HG03045 (cell line): ENCODE results near the gene RFX2.

ENCODE experiments used
- ATAC-seq: cut with Tn5 transposase; IDR thresholded peaks from one replicate; pipeline ENCODE4 v1.9.1; 2021; ENCODE audit warnings: mild to moderate bottlenecking, moderate library complexity; ENCODE audit not compliant: unreplicated experiment

Gene RFX2

DNA sequence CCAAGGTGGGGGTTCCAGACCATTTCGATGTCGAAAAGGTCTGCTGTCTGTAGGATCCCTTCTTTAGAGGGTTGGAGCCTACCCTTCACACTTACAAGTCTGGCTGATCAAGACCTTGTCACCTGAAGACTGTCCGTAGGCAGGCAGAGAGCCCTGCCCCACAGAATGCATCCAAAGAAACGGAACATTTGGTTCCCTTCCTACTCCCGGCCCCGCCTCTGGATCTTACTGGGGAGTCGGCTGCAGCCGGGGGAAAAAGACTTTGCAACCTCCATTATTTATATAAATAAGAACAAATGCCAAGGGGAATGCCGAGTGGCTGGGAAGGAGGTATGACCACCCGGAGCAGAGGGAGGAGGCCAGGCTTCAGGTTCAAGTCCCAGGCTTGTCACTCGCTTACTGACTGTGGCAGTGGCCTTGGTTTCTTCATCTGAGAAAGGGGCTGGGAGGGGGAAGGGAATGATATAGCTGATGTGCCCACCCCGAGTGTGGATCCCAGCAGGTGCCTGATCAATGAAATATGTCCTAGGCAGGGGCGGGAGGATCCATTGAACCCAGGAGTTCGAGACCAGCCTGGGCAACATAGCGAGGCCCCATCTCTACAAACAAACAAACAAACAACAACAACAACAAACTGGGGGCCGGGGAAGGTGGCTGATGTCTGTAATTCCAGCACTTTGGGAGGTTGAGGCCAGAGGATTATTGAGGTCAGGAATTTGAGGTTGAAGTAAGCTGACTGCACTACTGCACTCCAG is 48.7 kb downstream of the RFX2 start:
- ATAC-seq, result no peak

DNA sequence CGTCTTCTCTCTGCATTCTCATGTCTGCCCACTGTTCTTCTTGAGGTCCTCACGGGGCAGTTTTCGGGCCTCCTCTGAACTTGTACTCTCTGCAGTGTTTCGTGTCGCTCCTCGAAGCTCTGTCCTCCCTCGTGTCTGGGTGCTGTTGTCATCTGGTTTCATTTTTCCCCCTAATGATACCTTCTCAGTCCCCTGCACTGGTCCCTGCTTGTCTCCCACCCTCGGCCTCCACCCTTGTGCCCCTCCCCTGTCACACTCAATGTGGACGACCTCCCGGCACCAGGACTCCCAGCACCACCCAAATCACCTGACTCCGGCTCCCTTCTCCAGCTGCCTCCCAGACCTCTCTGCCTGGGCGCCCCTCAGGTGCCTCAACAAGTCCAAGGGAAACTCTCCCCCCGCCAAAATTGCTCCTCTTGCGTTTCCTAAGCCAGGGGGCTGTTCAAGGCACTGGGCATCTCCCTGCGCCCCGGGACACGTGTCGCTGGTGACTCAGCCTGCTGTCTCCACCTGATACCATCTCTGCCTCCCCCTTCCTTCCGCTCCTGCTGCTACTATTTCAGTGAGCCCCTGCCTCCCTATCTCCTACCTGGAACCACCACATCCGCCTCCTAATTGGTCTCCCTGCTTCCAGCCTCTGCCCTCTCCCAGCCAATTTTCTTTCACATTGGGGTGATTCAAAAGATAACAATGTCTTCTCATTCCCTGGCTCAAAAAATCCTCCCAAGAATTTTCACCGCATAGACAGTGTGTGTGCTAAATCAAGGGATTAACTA is 49.5 kb downstream of the RFX2 start:
- ATAC-seq, result no peak

DNA sequence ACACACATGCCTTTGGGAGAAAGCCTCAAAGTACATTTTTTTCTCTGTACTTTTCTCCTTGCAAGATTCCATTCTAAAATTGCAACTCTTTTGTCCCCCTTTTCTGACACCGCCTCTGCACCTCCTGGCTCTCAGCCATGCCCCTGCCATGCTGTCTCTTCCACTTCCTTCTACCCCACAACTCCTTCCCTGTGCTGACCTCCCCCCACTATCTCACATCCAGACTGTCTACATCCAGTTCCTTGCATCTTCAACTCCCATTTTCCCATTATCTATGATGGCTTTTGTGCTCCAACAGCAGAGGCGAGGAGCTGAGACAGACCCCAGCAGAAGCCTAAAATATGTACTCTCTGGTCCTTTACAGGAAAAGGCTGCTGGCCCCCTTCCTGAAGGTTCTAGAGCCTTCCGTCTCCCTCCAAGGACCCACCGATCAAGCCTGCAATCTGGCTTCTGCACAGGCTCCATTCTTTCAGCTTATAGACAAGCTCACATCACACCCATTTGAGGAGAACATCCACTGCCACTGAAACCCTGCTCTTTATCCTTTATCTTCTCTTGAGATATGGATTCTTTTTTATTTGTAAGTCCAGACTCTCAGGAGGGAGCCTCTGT is 50.2 kb downstream of the RFX2 start:
- no peak for ATAC-seq

DNA sequence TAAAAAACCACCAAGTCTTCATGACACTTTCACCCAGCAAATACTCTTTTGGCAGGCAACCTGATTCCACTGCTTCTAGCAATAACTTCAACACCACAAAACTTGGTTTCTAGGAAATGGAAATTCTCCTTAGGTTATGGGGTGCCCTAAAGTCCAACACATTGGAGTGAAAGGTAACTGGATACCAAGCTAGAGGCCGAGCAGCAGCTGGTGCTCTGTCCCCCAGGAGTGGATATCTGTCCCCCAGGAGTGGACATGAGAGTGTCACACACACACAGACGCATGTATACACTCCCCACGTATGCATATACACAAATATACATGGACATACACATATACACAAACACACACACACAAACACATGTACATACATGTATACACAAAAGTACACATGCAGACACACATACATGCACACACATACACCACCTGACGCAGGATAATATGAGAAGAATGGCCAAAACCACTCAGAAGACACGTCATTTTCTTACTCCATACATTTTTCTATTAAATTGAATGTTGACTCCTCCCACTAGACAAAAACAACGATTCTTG is 50.8 kb downstream of the RFX2 start:
- no peak for ATAC-seq

DNA sequence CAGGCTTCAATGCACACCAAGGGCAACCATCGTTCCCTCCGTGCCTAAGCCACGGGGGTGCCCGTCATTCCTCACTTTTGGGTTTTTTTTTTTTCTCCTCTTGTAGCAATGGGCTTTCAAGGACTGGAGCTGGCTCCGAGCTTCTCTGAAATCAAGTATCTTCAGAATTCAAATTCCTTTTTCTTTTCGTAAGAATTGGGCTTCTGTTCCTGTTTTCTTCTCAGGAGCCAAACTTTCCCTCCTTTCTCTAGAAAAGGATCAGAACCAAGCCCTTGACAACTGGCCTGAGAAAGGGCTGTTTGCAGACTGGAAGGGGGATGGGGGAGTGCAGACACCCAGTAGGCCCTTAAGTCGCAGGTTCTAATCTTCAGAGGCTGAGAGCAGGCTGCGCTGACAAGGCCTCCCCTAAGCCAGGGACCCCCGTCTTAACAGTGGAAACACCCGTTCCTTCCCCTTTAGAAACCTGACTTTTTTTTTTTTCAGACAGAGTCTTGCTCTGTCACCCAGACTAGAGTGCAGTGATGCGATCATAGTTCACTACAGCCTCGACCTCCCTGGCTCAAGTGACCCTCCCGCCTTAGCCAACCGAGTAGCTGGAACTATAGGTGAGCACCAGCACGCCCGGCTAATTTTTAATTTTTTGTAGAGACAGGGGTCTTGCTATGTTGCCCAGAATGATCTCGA is 51.6 kb downstream of the RFX2 start:
- ATAC-seq, result no peak

DNA sequence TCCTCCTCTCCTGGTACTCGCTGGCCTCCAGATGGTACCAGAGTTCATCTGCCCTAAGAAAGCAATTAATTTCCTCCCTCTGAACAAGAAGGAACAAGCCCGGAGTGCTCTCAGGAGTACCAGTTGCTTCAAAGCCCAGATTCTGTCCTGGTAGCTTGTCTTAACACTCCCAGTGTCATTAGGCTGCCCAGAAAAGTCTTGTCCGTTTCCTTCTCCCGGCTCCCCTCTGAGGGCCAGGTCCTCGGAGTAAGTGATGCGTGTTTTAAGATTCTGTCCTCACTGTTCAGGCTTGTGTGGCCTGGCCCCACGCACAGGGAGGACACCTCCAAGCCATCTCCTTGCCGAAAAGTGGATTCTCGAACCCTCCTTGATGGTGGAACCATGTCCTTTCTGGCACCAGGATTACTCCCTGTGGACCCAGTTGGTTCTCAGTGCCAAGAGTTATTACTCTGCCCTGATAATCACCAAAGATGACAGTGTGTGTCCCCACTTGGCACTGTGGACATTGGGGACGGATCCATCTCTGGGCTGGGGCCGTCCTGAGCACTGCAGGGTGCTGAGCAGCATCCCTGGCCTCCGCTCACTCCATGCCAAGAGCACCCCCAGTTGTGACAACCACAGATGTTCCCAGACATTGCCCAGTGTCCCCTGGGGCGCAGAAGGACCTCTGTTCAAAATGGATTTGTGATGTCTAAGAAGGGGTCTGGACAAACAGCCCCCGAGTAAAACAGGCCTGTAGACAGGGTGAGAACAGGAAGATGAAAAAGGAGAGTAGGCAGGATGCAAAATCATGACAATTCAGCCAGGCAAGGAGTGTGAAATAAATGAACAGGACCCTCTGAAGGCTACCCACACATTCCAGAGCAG is 52.4 kb downstream of the RFX2 start:
- ATAC-seq, result no peak

DNA sequence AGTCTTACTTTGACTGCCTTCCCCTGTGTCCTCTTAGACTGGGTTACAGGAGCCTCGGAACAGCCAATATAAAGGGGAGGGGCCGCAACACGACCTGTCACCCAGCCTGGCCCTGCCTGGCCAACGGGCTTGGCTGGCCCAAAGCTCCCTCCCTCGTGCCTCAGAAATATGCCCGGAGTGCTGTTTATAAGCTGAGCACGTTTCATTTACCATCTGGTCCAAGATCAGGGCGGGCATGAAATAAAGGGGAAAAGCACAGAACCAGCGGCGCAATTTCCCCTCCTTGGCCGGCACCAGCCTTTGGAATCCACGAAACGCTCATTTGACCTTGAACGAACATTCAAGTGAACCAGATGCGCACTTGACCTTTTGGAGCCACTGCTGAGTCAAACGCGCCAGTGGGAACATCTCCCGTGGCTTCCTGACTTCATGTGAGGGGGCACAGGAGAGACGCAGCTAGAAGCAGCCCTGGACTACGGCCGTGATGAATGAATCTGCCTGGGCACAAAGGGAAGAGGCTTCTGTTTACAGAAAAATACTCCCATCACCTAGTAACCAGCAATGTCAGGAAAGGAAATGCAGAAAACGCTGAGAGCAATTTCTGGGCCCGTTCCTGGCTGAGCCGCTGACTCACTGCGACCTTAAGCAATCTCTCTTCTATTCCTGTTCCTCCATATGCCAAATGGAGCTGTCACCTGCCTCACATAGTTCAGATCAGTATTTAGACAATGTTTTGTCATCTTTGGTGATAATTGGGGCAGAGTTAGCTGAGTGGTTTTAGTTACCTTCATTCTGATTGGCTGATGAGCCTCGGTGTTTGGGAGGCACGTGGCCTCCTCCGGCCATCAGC is 53.3 kb downstream of the RFX2 start:
- no peak for ATAC-seq

DNA sequence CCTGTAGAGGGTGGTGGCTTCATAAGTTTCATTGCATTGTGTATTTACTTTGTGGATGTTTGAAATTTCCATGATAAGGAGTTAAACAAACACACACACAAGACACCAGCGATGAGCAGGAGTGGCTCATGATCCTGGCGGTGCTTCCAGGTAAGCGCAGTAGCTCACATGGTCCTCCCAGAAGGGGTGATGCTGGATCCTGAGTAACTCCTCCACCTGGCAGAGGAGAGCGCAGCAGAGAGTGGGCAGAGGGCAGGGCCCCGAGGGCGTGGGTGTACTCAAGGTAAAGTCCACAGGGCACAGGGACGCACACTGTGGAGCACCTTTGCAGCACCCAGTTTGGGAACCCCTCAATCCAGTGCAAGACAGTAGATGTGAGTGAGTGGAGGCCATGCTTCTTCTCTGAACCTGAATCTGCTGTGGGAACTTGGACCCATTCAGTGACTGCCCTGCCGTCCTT is 54.0 kb downstream of the RFX2 start:
- no peak for ATAC-seq

DNA sequence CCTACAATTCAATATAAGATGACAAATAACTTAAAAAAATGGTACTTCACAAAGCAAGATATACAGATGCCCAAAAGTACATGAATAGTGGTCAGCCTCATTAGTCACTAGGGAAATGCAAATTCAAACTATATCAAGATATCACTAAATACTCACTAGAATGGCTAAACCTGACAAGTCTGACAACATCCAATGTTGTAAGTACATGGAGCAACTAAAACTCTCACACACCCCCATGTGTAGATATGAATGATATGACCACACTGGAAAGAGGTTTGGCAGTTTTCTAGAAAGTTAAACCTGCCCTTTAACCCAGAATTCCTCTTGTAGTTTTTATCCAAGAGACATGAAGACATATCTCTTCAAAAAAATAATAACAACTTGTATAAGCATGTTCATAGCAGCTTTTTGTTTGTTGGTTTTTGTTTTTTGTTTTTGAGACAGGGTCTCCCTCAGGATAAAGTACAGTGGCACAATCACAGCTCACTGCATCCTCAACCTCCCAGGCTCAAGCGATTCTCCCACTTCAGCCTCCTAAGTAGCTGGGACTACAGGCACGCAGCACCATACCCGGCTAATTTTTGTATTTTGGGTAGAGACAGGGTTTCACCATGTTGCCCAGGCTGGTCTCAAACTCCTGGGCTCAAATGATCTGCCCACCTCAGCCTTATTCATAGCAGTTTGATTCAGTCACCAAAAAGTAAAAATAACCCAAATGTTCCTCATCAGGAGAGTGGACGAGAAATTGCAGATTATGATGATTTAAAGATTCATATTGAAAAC is 55.1 kb downstream of the RFX2 start:
- ATAC-seq, result no peak

DNA sequence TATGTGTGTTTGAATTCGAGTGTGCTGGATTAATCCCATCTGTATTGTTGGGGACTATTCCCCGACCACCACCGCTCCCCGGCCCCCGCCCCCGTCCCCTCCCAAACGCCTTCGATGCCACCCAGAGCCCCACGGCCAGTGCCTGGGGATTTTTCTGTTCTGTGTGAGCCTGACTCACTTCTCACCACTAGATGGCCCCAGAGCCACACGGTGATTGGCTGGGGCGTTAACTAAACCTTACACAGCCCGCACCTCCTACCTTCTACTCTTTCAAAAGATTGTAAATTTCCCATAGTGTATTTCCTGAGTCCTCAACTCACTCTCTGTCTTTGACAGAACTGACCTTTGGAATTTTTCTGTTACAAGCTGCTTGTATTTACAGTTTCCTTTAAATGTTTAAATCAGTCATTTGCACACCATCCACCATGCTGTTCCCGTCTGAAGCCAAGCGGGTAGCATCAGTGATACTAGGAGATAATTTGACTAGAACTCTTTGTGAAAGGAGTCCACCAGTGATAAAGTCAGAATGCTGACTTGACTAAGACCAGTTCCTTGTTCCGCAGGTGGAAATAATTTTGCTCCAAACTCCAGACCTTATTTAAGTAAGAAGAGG is 61.4 kb downstream of the RFX2 start:
- ATAC-seq, result no peak

DNA sequence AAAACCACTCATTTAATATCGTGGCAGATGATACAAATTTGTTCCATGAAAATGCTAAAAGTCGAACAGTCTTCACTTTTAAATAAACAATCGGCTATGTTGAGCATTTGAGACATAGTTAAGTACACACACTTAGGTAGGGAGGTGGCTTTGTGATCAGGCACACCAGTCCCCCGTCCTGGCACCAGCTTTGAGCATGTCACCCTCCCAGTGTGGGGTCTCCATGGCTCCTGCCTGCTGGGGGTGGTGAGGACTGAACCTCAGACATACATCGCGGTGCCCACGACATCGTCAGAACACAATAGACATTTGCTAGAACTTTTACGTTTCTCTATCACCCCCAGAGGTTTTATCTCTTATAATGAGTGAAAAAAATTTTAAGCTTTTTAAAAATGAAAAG is 62.0 kb downstream of the RFX2 start:
- ATAC-seq, result no peak

DNA sequence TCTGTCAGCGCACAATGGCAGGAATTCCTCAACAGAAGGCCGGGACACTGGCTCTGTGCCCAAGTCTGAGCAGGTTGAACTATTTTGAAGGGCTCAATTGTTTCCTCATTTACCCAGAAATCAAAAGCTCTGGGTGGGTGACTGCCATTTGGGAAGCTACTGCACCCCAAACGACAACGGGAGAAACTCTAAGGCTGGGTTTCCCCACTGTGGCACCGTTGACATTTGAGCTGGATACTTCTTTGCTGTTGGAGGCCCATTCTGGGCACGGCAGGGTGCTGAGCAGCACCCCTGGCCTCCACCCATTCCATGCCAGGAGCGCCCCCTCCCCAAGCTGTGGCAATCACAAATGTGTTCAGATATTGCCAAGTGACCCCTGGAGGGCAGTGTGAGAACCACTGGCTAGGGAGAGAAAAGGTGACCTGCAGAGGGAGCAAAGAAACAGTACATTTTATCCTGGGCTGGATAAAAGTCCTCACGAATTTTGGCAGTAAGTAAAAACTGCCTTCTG is 62.5 kb downstream of the RFX2 start:
- no peak for ATAC-seq

DNA sequence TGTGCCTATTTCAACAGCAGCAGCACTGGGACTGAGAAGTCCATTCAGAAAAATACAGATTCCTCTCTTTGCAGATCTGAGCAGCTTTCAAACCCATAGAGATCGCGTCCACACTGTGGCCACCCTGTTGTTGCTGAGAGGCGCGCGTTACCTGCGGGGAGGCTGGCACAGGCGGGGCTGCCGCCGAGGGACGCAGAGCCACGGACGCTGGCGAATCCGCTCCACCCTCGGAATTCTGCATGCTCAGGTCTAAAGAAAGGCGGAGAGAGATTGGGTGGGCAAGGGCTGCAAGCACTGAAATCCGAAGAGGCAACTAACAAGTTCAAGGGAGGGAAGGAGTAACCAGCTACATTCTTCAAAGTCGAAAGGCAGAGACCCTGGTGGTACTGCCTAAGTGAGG is 63.0 kb downstream of the RFX2 start:
- ATAC-seq, result no peak

DNA sequence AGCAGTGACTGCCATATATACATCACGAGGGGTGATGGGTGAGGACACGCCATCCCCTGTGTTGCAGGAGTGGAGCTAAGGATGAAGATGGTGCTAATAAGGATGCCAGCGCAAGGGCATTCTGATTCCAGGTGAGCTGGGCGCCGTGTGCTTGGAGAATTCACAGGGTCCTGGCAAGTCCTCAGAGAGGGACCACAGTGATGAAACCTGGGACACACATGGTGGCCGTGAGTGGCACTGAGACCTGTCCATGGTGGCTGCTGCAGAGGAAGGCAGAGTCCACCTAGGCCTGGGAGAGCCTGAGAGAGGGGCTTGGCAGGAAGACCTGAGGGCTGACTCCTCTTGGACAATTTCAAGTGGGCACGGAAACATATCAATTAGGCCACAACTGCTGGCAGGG is 65.2 kb downstream of the RFX2 start:
- no peak for ATAC-seq

DNA sequence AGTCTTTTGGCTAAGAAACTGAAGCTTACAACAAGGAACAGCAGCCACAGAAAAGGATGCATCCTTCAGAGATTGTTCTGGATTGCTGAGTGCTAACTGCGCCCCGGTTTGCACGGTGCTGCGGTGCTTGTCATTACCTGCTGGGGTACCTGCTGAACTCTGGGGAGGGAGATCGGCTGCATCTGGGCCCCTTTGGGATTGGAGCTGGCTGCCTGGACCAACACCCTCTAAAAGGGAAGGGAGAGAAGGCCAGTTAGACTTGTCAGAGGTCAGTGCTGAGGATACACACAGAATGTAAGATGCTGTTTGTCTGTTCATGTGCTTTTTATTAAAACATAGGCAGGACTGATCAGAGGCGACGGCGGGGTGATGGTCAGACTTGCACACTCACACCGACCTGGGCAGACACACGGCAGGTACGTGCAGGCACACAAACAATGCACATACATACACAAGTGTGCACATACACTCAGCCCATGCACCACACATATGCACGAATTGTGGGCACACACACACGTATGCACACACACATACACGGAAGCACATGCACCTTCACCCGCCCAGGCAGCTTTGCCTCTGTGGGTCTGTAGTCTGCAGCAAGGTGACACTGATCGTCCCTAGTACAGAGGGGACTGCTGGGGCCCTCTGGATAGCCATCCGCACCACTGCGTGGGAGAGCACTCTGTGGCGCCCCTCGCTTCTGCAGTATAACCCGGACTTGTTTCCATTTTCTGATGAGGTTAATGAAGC is 66.1 kb downstream of the RFX2 start:
- ATAC-seq, result no peak

DNA sequence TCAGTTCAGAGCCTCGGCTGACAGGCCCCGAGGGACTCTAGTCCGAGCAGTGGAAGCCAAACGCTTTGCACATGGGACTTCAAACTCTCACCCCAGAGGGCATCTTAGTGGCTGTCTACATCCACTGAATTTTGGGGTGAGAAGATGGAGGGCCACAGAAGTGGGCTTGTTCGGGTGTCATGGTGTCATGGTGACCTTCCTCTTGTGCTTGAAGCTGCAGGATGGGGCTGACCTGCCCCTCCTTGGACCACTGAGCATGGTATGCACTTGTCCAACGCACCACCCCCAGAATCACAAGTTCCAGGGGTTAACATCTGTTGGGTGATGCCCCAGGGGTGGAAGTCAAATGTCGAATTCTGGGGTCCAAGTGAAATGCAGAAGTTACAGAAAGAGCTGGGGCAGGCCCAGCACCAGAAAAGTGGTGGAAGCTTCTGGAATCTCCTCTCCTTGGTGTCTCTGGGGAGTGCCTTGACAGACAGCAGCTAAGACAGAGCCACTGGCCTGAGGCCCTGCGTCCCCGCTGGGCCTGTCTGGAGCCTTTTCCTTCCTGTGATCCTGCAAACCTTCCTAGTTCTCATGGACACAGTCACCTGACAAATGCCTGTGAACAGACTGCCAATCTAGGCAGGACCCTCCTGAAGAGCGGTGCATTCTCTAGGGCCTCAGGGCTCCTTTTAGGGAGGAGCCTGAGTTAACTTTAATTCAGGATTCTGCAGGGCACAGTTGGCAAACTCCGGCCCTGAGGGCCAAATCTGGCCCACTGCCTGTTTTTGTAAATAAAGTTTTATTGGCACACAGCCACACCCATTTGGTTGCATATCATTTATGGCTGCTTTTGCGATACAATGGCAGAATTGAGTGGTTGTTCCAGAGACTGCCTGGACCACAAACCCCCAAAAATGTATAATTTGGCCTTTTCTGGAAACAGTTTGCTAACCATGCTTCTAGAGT is 67.2 kb downstream of the RFX2 start:
- ATAC-seq, result no peak
